ENCODE measurements around the gene TAOK2. TPM values are rescaled to one million over a fixed set of nuclear protein-coding genes. Genes with fewer than 3 reads are reported as not detected.
A peak's percentile ranks its signal among the peaks of the same experiment; 100 is the strongest.
"Not testable (repeated sequence)": the region's sequence is repeated elsewhere in the genome, so short reads cannot be mapped to it uniquely, and the experiment has no call there.

TAOK2 gene
- total RNA-seq (ENCODE audit: low replicate concordance), result 44.6 and 57.2 TPM in 2 replicates

DNA sequence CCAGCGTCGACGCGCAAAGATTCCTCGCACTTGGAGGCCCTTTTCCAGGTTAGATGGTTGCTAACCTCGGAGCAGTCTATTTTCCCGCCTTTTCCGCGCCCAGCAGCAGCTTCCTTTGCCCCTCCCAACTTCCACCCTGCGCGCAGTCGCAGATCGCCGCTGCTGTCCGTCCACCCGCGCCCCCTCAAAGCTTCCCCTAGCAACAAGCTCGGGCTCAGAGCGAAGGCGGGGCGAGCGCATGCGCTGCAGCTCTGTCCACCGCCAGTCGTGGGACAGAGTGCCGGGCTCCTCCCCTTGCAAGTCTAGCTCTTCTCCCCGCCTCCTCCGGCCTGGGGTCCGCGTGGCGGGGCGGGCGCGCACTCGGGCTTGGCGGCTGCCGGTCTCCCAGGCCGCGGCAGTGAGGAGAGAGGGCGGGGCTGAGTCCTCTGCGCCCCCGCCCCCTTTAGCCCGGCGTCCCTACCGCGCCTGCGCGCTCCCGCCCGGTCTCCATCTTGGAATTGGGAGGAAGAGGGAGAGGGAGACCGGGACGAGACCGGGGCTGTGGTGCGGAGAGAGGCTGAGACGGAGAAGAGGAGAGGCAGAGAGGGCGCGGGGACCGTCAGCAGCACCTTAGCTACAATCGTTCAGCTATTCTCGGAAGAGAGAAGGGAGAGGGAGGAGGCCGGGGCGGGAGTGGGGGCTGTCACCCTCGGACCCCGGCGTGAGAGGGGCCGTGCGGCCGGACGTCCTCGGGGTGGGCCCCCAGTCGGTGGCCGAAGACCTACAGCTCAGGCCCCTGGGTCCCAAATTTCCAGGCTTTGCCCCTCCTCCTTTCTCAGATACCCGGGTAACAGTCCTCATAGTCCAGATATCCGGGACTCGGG, at the start of gene TAOK2:
TSS of gene TAOK2 (plus strand) at position 485 of the 863 bp plus-strand sequence. CDS start 3,905 bp downstream, outside the sequence.
- peak; percentile 99 for DNase-seq (ENCODE audit: low read depth)
- TF ChIP-seq, protein P1, sequence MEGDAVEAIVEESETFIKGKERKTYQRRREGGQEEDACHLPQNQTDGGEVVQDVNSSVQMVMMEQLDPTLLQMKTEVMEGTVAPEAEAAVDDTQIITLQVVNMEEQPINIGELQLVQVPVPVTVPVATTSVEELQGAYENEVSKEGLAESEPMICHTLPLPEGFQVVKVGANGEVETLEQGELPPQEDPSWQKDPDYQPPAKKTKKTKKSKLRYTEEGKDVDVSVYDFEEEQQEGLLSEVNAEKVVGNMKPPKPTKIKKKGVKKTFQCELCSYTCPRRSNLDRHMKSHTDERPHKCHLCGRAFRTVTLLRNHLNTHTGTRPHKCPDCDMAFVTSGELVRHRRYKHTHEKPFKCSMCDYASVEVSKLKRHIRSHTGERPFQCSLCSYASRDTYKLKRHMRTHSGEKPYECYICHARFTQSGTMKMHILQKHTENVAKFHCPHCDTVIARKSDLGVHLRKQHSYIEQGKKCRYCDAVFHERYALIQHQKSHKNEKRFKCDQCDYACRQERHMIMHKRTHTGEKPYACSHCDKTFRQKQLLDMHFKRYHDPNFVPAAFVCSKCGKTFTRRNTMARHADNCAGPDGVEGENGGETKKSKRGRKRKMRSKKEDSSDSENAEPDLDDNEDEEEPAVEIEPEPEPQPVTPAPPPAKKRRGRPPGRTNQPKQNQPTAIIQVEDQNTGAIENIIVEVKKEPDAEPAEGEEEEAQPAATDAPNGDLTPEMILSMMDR (IDR thresholded peaks at IDR 0.05; ENCODE audit: insufficient read depth, low read length), result no peak

DNA sequence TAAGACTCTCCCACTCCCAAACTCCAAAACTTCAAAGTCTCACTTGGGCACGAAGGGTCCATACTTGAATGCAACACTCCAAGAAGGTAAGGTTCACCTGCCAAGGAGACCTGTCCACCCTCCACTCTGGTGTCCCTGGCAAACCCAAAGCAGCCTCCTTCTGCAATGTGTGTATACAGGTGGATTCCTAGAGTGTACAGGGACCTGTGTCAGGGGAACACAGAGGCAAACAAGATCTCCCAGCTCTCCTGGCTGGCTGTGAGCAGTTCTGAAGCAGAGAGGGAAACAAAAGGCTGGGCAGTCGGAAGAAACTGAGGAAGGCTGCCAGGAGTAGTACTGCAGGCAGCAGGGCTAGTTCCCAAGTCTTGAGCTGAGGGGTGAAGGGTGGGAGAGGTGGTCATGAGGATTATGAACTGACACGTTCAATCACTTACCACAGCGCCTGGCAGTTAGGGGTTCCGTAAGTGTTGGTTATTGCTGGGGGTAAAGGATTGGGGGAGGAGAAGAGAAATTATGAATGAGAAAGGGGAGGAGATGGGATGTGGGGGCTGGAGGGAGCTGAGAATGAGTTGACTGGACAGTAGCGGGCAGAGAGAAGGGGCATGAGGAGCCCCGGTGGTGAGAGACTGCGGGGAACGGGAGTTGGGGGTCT, 48.4 kb upstream of the TAOK2 start:
- TF ChIP-seq, protein P1 (IDR thresholded peaks at IDR 0.05; ENCODE audit: insufficient read depth, low read length), result no peak
- DNase-seq (ENCODE audit: low read depth), result peak; percentile 16
- peak overlapping the region; percentile 95 for H3K4me3 ChIP-seq (ENCODE audit: low read depth, low read length)

More for the DNA sequence above, at the start of gene TAOK2:
- H3K4me3 ChIP-seq (ENCODE audit: low read depth, low read length), result peak within 1 kb of the TSS; percentile 92

DNA sequence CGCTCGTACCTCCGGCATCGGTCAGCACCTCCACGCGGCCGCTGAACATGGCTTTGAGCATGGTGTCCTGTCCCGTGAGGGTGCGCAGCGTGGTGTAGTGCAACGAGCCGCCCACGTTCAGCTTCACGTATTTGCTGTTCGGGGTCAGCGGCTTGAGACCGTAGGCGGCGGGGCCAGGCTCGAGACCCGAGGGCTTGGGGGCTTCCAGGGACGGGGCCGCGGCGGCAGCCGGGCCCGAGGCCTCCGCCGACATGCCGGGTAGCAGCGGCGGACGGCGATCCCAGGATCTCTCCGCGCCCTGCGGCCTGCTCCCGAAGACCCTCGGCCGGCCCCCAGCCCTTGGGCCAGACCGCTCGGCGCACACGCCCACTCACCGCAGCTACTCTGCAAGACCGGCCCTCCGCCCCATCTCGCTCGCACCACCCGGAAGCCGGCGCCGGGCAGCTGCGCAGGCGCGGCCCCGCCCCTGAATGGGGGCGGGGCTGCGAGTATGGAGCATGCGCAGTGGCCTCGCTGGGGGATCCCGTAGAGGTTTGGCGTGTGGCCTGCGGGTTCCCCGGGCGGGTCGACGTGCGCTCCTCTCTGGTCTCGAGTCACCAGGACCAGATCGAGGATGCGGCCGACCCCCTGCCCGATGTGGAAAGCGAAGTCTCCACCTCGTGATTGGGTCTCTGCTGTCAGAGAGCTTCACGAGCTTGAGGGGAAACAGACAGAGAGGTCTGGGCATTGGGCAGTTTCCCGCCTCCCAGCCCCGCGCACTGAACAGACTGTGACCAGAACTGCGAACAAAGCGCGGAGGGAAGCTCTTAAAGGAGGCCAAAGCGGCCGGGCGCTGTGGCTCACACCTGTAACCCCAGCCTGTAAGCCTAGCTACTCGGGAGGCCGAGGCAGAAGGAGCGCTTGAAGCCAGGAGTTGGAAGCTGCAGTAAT, 47.6 kb upstream of the TAOK2 start, which contains the start of gene KCTD13:
TSS of gene KCTD13 (minus strand) at position 446 of the 930 bp plus-strand sequence. CDS start at position 253, 193 bp downstream.
- H3K4me3 ChIP-seq (ENCODE audit: low read depth, low read length), result peak within 1 kb of the TSS; percentile 95
- peak; percentile 76 for DNase-seq (ENCODE audit: low read depth)
- TF ChIP-seq, protein P1 (IDR thresholded peaks at IDR 0.05; ENCODE audit: insufficient read depth, low read length), result no peak

DNA sequence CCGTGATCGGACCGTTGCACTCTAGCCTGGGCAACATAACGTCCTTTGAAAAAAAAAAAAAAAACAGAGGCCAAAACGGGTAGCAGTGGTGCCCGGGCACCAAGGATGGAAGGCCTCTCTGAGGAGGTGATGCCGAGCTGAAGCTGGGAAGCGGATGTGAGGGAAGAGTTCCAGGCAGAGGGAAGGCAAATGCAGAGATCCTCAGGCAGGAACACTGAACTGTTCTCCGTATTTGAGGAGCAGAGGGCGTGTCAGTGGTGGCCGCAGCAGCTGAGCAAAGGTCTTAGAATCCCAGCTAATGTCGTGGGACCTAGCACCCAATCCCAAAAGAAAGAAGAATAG, 47.0 kb upstream of the TAOK2 start:
- TF ChIP-seq, protein P1 (IDR thresholded peaks at IDR 0.05; ENCODE audit: insufficient read depth, low read length), result no peak
- peak overlapping the region; percentile 95 for H3K4me3 ChIP-seq (ENCODE audit: low read depth, low read length)
- no peak for DNase-seq (ENCODE audit: low read depth)

DNA sequence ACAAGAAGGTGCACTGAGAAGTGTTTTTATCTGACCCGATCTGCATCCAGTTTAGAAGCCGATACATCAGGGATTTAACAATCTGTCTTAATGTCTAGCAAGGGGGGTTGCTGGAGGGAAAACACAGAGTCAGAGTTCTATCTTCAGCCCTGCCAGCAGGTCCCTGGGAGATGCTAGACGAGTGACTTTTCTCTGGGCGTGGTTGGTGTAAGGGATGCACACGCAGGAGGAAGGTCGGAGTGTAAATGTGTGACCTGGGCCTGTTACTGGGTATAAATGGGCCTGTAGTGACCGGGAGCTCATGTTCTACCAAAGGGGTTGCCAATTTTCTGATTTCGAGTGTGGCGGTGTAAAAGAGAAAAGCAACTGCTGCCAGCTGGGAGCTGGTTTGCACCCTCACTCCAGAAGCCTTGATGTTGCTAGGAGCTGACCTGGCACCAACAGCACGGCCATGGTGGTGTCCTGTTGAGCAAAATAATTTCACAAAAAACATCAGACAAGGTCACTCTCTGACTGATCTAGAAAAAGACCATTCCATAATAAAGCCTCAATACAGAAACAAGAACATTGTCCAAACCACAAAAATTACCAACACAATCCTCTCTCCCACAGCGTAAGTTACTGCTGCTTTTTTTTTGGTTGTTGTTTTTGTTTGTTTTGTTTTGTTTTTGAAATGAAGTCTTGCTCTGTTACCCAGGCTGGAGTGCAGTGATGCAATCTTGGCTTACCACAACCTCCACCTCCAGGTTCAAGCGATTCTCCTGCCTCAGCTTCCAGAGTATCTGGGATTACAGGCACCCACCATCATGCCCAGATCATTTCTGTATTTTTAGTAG, 46.4 kb upstream of the TAOK2 start:
- peak overlapping the region; percentile 95 for H3K4me3 ChIP-seq (ENCODE audit: low read depth, low read length)
- DNase-seq (ENCODE audit: low read depth), result no peak
- TF ChIP-seq, protein P1 (IDR thresholded peaks at IDR 0.05; ENCODE audit: insufficient read depth, low read length), result no peak

DNA sequence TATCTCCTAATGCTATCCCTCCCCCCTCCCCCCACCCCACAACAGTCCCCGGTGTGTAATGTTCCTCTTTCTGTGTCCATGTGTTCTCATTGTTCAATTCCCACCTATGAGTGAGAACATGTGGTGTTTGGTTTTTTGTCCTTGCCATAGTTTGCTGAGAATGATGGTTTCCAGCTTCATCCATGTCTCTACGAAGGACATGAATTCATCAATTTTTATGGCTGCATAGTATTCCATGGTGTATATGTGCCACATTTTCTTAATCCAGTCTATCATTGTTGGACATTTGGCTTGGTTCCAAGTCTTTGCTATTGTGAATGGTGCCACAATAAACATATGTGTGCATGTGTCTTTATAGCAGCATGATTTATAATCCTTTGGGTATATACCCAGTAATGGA, 41.9 kb upstream of the TAOK2 start:
- DNase-seq (ENCODE audit: low read depth); H3K4me3 ChIP-seq (ENCODE audit: low read depth, low read length): not testable (repeated sequence)
